UCSD-AML1 (cell line): Measurements from ENCODE around the gene MLIP.
"Not testable (repeated sequence)": the region's sequence is repeated elsewhere in the genome, so short reads cannot be mapped to it uniquely, and the experiment has no call there.

ENCODE experiments used
- DNase-seq: peaks from one replicate; lab custom pipeline; 2025; ENCODE audit not compliant: unreplicated experiment; lab: John Stamatoyannopoulos, UW

The MLIP gene

DNA sequence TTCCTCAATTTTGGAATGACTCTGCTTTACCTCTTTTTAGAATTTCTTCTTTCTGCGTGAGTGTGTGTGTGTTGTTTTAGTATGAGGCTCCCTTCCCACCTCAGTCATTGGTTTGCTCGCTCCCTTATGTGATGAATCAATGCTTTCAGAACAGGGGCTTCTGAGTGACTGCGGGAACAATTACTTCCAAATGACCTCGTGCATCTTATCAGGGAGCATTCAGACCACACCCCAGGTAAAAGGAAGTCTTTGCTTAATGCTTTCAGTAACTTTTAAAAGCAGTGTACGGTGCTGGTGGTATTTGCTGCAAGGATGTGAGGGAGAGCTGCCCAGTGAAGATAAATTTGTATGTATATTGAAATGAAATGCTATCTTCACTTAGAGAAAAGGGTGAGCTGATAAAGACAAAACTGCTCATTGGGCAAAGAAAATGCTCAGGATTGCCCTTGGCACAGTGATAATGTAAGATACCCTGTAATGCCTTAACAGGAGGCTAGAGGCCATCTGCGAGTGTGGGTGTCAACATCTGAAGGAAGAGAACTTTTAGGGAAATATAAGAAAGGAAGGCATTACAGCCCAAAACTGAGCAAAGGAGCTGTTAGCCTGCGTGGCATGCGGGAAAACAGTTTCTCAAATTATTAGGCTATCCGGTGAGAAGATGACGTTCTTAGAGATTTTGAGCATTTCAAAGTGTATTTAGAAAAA is at the start of gene MLIP:
MLIP (plus strand) TSS at position 103 of the 705 bp plus-strand sequence; CDS start at position 140, 37 bp downstream.
- no peak for DNase-seq

DNA sequence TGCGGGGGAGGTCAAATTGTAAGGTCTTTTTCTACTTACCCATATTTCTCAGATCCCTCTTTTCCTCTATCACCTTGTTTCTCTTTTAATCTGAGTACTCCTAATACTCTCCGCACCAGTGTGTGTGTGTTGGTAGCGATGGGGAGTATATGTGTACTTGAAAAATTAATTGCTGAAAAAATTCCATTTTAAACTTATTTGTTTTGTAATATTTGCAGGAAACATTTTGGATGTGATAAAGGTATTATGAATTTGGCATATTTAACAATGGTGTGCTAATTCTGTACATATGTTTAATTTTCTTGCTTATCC is 48.1 kb upstream of the MLIP start:
- DNase-seq: no peak

GRCh38 chr6:54068694-54069093 is 42.5 kb upstream of the MLIP start:
- DNase-seq: no peak

DNA sequence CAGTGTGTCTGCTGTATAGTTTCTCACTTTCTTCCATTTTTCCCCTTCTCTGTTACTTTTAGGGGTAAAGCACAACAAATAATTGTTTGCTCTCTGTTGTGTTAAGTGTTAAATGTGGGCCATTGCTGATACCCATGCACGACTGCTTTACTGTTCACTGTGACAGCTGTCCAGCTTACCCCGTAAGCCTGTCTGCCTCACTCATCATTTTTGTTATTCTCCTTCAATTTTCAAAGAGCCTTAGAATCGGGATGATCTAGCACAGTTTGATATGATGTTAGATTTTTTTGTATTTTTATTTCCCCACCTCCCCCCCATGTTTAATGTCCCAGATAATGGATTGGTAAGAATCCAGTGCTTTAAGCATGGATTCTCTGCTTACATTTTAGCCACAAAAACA is 41.2 kb upstream of the MLIP start:
- DNase-seq: no peak

DNA sequence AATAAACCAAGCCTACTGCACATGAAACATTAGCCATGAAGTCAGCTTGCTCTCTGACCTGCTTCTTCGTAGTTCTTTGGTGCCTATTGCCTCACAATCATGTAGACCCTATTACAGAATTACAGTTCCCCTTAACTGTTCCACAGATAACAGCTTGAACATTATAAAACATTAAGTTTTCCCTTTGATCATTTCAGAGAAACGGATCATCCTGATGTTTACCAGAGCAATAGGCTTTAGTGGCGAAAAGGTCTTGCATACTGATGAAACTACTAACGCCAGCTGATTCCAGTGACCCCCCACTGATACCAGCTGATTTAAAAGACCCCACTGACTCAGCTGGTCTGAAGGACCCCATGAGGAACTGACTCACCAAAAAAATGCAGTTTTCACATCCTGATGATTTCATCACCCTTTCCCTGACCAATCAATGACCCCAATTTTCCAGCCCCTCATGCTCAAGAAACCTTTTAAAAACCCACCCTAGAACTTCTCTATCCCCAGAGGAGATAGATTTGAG is 39.4 kb upstream of the MLIP start:
- DNase-seq: no peak

DNA sequence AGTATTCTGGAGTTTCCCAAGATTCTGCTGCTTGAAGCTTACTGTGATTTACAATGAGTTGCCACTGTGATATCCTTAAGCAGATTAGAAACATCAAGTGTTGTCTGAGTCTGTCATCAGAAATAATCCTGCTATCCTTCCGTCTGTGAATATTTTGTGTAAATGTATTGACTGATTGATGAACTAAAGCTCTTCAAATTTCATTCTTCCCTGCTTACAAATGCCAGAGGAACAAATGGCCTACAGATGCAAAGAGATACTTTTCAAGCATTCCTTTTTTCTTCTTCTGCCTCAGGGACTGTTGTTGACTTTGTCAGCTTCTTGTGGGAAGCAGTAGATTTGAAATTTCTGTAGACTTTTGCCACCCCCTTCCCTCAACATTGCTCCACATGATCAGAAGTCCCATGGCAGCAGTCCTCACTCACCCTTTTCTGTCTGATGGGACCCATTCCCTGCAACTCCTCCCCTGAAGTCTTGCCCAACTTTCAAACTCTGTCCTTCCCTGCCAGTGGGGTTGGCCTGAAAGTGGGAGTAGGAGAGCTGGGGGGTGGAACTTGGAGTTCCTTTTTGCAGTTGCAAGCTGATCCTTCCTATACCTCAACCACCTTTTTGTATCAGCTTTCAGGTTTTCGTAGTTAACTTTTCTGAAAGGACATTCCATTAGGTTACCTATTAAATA is 38.5 kb upstream of the MLIP start:
- no peak for DNase-seq

DNA sequence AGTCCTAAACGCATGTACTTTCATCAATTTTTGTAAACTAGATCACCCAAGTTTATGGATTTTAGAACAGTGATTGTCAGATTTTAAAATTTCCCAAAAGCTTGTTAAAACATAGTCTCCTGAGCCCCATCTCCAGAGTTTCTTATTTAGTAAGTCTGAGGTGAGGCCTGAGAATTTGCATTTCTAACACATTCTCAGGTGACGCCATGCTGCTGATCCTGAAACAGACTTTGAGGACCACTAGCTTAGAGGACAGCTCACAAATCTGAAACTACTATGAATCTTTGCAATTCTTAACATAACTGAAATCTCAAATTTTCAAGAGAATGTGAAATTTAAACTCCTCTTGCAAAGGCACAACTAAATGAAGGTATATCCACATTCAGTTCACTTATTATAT is 37.8 kb upstream of the MLIP start:
- DNase-seq: no peak

- no peak for DNase-seq
Measured at GRCh38 chr6:54074109-54074508, 37.1 kb upstream of the MLIP start.

GRCh38 chr6:54074578-54075195 is 36.6 kb upstream of the MLIP start:
- no peak for DNase-seq

DNA sequence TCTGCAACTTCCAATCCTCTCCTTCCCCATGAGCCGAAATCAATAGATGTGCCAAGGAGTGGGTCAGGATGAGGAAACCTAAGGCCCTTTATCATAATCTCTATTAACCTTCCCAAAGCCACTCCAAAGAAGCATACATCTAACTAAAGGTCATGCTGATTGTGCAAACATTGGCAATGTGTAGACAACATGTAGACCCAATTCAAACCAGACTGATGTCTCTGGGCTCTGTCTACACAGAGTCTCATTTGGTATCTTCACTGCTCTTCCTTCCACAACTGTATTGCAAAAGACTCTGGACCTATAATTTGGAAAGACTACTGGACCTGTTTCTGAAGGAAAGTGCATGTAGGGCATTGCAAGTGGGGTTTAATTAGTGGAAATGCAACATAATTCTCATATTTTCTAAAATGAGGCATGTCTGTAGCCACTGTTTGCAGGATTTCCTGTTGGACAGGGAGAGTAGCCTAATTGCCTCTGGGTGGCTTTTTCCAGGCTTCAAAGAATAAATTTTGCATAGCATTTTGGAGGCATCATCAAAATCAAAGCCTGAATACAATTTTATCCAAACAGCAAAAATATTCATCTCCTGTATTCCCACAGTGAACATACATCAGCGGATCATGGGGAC is 35.0 kb upstream of the MLIP start:
- no peak for DNase-seq

DNA sequence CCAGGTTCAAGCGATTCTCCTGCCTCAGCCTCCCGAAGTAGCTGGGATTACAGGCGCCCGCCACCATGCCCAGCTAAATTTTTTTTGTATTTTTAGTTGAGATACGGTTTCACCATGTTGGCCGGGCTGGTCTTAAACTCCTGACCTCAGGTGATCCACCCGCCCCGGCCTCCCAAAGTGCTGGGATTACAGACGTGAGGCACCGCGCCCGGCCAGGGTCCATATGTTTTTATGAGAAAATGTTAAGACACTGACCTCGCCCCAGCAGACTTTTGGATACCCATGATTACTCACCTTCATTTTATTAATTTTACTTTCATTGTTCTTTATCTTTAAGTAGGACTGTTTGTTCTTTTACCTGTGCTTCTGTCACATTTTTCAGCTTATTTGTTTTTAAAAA is 29.7 kb upstream of the MLIP start:
- DNase-seq: not testable (repeated sequence)

- DNase-seq: no peak
Measured at GRCh38 chr6:54083287-54083686, 28.0 kb upstream of the MLIP start.

DNA sequence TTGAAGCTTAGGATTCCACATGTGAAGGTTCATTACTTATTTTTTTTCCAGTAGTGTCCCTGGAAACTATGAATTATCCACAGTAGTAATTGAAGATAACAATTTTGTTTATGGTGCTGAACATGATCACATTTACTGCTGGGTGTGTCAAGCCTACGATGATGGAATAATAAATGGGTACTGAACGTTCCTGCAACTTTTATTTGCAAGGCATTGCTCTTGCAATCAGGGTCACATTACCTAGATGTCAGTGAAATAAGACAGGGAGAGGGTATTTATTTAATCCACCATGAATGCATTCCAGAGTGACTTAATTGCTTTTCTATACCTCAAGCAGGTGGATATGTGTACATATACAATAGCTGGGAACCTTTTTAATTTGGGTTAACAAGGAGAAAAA is 27.0 kb upstream of the MLIP start:
- DNase-seq: no peak

DNA sequence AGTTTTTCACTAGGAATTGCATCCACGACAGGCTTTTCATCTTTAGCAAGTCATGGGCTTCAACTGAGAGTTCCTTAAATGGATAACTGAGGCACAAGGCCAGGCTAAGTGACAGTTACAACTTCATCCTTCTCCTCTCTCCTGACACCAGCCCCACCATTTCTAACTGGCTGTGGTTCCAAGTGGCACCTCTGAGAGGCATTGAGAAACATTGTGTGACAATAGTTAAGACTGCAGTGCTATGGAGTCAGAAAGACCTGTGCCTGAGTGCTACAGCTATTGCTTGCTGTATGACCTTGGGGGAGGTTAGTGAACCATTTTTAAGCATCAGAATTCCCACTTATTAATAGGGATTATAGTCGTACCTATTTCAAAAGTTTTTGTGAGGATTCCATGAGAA is 26.2 kb upstream of the MLIP start:
- DNase-seq: no peak

GRCh38 chr6:54085541-54085940 is 25.7 kb upstream of the MLIP start:
- DNase-seq: no peak

GRCh38 chr6:54086439-54086838 is 24.8 kb upstream of the MLIP start:
- no peak for DNase-seq

GRCh38 chr6:54087721-54088120 is 23.5 kb upstream of the MLIP start:
- no peak for DNase-seq

DNA sequence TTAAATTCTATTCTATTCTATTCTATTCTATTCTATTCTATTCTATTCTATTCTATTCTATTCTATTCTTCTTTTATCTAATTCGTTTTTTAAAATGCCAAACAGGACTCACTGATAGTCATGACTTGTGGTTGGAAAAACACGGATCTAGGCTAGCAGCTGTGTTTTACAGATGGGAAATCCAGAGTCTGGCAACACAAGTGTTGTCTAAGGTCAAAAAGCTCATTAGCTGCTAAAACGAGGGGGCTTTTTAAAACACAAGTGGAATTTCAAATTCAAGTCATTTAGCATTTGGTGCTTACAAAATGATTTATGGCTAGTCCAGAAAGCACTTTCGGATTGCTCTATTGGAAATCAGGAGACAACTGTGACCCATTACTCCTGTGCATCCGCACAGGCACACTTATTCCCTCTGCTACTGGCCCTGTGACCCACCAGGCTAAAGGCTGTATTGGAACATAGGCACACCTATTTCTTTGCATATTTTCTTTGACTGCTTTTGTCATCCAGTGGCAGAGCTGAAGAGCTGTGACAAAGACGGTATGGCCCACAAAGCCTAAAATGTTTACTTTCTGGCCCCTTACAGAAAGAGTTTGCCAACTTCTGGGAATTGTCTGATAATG is 17.8 kb upstream of the MLIP start:
- no peak for DNase-seq

- no peak for DNase-seq
Measured at GRCh38 chr6:54094293-54094692, 16.9 kb upstream of the MLIP start.

GRCh38 chr6:54094786-54095185 is 16.5 kb upstream of the MLIP start:
- DNase-seq: no peak

DNA sequence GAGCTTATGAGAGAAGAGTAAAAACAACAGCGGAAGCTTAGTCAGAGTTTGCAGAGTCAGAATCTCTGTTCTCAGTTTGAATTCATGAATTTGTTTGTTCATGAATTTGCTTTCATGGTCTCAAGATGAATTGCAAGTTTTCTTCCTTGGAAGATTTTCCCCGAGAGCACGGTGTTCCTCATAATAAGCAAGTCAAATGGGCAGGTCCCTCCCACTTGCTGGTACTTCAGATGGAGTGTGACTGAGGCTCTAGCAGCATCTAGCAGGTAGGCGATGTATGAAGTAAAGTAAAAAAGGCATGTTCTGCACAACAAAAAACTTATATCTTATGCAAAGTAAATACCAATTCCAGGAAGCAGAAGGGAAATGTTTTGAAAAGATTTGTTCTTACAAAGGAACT is 15.5 kb upstream of the MLIP start:
- no peak for DNase-seq
